ENCODE data around the gene ARHGAP35. TPM values are rescaled to one million over a fixed set of nuclear protein-coding genes. Genes with fewer than 3 reads are reported as not detected.

Gene ARHGAP35
- total RNA-seq, 1 experiment from 2014 or later: 23.6 TPM

DNA sequence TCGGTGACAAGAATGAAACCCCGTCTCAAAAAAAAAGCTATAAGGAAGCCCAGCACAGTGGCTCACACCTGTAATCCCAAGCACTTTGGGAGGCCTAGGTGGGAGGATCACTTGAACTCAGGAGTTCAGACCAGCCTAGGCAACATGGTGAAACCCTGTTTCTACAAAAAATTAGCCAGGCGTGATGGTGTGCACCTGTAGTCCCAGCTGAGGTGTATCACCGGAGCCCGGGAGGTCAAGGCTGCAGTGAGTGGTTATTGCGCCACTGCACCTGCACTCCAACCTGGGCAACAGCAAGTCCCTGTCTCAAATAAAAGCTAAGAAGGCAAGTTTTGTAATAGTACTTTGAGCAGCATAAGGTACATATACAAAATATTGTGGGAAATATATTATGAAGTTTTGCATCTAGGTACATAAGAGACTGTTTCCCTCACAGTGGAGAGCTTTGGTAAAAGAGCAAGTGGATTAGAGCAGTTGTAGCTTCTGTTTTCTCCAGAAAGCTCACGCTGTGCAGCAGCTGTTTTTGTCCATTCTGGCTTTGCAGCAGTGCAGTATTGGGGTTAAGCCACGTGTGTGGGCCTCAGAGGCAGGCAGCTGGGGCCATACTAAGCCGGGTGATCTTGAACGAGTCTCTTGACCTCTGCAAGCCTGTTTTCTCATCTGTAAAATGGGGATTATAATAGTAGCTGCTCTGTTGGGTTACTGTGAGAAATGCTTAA, 35.4 kb downstream of the ARHGAP35 start:
- ChIA-PET POLR2A (ENCODE audit: unreplicated experiment) (no interaction called here), CTCF (no interaction called here)
- intact Hi-C loops (cut with micrococcal nuclease): no loop called here
- peaks cover 99% of the 10 kb centered on the region for H3K79me2 ChIP-seq (ENCODE audit: low read length)
- H3K27me3 ChIP-seq (ENCODE audit: low read length): no peaks in the 10 kb centered on the region
- H3F3A ChIP-seq (ENCODE audit: low read length, unreplicated experiment): no peaks in the 10 kb centered on the region
- H3K9me2 ChIP-seq (replicated peaks; ENCODE audit: low read length): no peaks in the 10 kb centered on the region
- TF ChIP-seq EZH2phosphoT487 (IDR thresholded peaks at IDR 0.05; ENCODE audit: borderline replicate concordance, low read length) (no peak), EZH2 (IDR thresholded peaks at IDR 0.05; ENCODE audit: low read length, unreplicated experiment) (no peak)
- TF ChIP-seq, protein P1, sequence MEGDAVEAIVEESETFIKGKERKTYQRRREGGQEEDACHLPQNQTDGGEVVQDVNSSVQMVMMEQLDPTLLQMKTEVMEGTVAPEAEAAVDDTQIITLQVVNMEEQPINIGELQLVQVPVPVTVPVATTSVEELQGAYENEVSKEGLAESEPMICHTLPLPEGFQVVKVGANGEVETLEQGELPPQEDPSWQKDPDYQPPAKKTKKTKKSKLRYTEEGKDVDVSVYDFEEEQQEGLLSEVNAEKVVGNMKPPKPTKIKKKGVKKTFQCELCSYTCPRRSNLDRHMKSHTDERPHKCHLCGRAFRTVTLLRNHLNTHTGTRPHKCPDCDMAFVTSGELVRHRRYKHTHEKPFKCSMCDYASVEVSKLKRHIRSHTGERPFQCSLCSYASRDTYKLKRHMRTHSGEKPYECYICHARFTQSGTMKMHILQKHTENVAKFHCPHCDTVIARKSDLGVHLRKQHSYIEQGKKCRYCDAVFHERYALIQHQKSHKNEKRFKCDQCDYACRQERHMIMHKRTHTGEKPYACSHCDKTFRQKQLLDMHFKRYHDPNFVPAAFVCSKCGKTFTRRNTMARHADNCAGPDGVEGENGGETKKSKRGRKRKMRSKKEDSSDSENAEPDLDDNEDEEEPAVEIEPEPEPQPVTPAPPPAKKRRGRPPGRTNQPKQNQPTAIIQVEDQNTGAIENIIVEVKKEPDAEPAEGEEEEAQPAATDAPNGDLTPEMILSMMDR (conservative IDR thresholded peaks at IDR 0.05; ENCODE audit: low read depth, low read length): no peak
- H3K4me3 ChIP-seq (ENCODE audit: low read length): no peak overlapping the region
- no peaks in the 10 kb centered on the region for H4K20me1 ChIP-seq (ENCODE audit: low read length)
- peaks cover 13% of the 10 kb centered on the region for H3K4me1 ChIP-seq (ENCODE audit: insufficient read depth, low read length)
- H3K9me3 ChIP-seq (ENCODE audit: low read length): no peaks in the 10 kb centered on the region
- no TSS peak for BruUV-seq (replicated peaks)
- no peak overlapping the region for H2AFZ ChIP-seq (ENCODE audit: low read length)
- H3K27ac ChIP-seq (ENCODE audit: low read length): no peak overlapping the region
- no peak overlapping the region for H3K4me2 ChIP-seq (ENCODE audit: low read length)
- no peak for ATAC-seq
- H3K9ac ChIP-seq (ENCODE audit: low read length): no peak overlapping the region
- no peaks in the 10 kb centered on the region for H3K36me3 ChIP-seq (ENCODE audit: low read depth, low read length)
- no peak for DNase-seq

DNA sequence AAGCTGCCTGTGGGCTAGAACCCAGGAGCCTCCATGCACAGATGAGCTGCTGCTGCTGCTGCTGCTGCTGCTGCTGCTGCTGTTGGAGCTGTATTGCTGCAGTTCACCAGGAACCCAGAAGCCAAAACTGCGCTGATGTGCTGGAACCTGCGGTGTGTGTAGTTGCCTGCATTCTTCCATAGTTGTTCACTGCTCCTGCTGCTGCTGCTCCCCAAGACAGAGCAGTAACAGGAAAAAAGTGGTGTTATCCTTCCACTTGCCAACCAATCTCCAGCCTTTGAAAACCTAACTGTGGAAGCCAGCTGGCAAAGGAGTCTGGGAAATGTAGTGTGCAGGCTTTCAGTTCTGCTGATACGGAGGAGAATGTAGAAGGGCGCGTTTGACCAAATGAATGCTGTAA, 37.9 kb downstream of the ARHGAP35 start:
- Histone ChIP-seq H3K36me3 (ENCODE audit: low read depth, low read length) (no peaks in the 10 kb centered on the region), H3K27me3 (ENCODE audit: low read length) (no peaks in the 10 kb centered on the region), H3K9ac (ENCODE audit: low read length) (no peak overlapping the region), H3K27ac (ENCODE audit: low read length) (no peak overlapping the region), H3K79me2 (ENCODE audit: low read length) (peaks cover 90% of the 10 kb centered on the region), H3F3A (ENCODE audit: low read length, unreplicated experiment) (peaks cover 6% of the 10 kb centered on the region), H3K4me2 (ENCODE audit: low read length) (no peak overlapping the region), H3K4me1 (ENCODE audit: insufficient read depth, low read length) (peaks cover 32% of the 10 kb centered on the region), H3K9me3 (ENCODE audit: low read length) (no peaks in the 10 kb centered on the region), H2AFZ (ENCODE audit: low read length) (no peak overlapping the region), H3K4me3 (ENCODE audit: low read length) (no peak overlapping the region), H3K9me2 (replicated peaks; ENCODE audit: low read length) (no peaks in the 10 kb centered on the region), H4K20me1 (ENCODE audit: low read length) (no peaks in the 10 kb centered on the region)
- no peak for ATAC-seq
- intact Hi-C loops (cut with micrococcal nuclease): no loop called here
- no peak for DNase-seq
- TF ChIP-seq EZH2 (IDR thresholded peaks at IDR 0.05; ENCODE audit: low read length, unreplicated experiment): no peak
- TF ChIP-seq, protein P1 (conservative IDR thresholded peaks at IDR 0.05; ENCODE audit: low read depth, low read length): no peak
- no peak for TF ChIP-seq EZH2phosphoT487 (IDR thresholded peaks at IDR 0.05; ENCODE audit: borderline replicate concordance, low read length)
- BruUV-seq (replicated peaks): no TSS peak
- ChIA-PET CTCF (no interaction called here), POLR2A (ENCODE audit: unreplicated experiment) (no interaction called here)

DNA sequence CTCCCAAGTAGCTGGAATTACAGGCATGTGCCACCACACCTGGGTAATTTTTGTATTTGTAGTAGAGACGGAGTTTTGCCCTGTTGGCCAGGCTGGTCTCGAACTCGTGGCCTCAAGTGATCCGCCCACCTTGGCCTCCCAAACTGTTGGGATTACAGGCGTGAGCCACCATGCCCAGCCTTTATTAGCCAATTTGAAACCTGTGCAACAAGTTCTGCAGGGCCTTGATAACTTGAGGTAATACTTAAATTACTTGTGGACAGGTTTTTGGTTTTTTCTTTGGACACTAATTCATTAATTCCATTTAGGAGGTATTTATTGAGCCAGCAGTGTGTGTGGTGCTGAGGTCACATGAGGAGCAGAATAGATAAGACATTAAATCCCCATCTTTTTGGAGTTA, 39.5 kb downstream of the ARHGAP35 start:
- no peak for DNase-seq
- no peaks in the 10 kb centered on the region for H4K20me1 ChIP-seq (ENCODE audit: low read length)
- H3K4me2 ChIP-seq (ENCODE audit: low read length): no peak overlapping the region
- no peaks in the 10 kb centered on the region for H3K9me2 ChIP-seq (replicated peaks; ENCODE audit: low read length)
- H3K27me3 ChIP-seq (ENCODE audit: low read length): no peaks in the 10 kb centered on the region
- H3K4me1 ChIP-seq (ENCODE audit: insufficient read depth, low read length): peaks cover 44% of the 10 kb centered on the region
- H3K79me2 ChIP-seq (ENCODE audit: low read length): peaks cover 91% of the 10 kb centered on the region
- no peak overlapping the region for H3K4me3 ChIP-seq (ENCODE audit: low read length)
- no peak overlapping the region for H2AFZ ChIP-seq (ENCODE audit: low read length)
- no peaks in the 10 kb centered on the region for H3K9me3 ChIP-seq (ENCODE audit: low read length)
- ATAC-seq: no peak
- peaks cover 6% of the 10 kb centered on the region for H3F3A ChIP-seq (ENCODE audit: low read length, unreplicated experiment)
- no peak overlapping the region for H3K9ac ChIP-seq (ENCODE audit: low read length)
- no TSS peak for BruUV-seq (replicated peaks)
- ChIA-PET CTCF (no interaction called here), POLR2A (ENCODE audit: unreplicated experiment) (no interaction called here)
- intact Hi-C loops (cut with micrococcal nuclease): loop anchor here (5.0 kb wide), 1 partner anchor 33 kb away; no protein-coding TSS in a partner anchor
- TF ChIP-seq, protein P1 (conservative IDR thresholded peaks at IDR 0.05; ENCODE audit: low read depth, low read length): no peak
- TF ChIP-seq EZH2phosphoT487 (IDR thresholded peaks at IDR 0.05; ENCODE audit: borderline replicate concordance, low read length) (no peak), EZH2 (IDR thresholded peaks at IDR 0.05; ENCODE audit: low read length, unreplicated experiment) (no peak)
- no peak overlapping the region for H3K27ac ChIP-seq (ENCODE audit: low read length)
- no peaks in the 10 kb centered on the region for H3K36me3 ChIP-seq (ENCODE audit: low read depth, low read length)
